AG10803 (cell line): ENCODE results near the gene NDUFS6.
"Not testable (repeated sequence)": the region's sequence is repeated elsewhere in the genome, so short reads cannot be mapped to it uniquely, and the experiment has no call there.

Experiments used
- DNase-seq: peaks from one replicate; pipeline ENCODE4 v3.0.0; 2010; ENCODE audit warnings: low read depth
- H3K4me3 ChIP-seq: 2 replicates; pipeline ENCODE4 v1.5.1; 2011; ENCODE audit warnings: mild to moderate bottlenecking, low read length, control low read depth
- CTCF ChIP-seq: conservative IDR thresholded peaks from 2 replicates; pipeline ENCODE4 v1.5.1; 2011; ENCODE audit warnings: mild to moderate bottlenecking, low read length, control low read depth, inconsistent platforms

NDUFS6 gene

GRCh38 chr5:1836176-1836890 lies 35.1 kb downstream of the NDUFS6 start:
- DNase-seq, result no peak
- no peak overlapping the region for H3K4me3 ChIP-seq
- TF ChIP-seq CTCF, result no peak

GRCh38 chr5:1836891-1837880 lies 36.0 kb downstream of the NDUFS6 start:
- H3K4me3 ChIP-seq, result no peak overlapping the region
- no peak for DNase-seq
- no peak for TF ChIP-seq CTCF

DNA sequence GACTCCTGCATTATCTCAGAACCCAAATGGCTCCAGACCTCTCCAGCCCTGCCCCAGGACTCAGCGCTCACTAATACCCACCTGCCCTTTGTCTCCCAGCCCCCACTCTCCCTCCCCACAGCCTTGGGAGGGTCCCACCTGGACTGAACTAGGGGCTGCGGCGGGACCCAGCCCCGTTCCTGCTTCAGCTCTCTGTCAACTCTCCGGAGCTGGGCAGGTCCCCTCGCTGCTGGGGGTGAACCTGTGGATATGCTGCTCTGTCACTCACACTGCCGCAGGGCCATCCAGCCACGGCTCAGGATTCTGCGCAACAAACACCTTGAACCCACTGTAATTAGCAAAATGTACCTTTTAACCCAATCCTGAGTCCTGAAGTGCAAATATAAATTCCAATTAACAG lies 36.8 kb downstream of the NDUFS6 start:
- DNase-seq, result no peak
- no peak overlapping the region for H3K4me3 ChIP-seq
- no peak for TF ChIP-seq CTCF

DNA sequence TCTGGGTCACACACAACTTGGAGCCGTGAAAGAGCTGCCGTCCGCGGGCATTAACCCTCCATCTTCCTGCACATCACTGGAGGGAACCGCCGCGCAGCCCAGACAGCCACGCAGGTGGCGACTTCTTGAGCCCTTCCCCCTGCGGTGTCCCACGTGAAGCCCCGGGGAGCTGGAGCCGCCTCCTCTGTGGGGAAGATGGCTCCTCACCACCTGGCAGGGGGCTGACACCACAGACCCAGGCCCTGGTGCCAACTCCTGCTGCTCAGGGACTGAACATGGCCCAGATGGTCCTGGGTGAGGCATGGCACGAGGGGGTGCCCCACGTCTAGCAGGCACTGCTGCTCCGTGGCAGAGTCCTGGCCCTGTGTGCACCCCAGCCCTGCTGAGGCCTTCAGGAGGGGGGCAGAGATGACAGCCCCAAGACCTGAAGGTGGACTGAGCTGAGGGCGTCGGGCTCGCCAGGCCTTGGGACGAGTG lies 38.9 kb downstream of the NDUFS6 start:
- H3K4me3 ChIP-seq, result no peak overlapping the region
- DNase-seq, result no peak
- no peak for TF ChIP-seq CTCF

GRCh38 chr5:1840741-1841521 lies 39.7 kb downstream of the NDUFS6 start:
- no peak for TF ChIP-seq CTCF
- no peak overlapping the region for H3K4me3 ChIP-seq
- DNase-seq, result no peak

DNA sequence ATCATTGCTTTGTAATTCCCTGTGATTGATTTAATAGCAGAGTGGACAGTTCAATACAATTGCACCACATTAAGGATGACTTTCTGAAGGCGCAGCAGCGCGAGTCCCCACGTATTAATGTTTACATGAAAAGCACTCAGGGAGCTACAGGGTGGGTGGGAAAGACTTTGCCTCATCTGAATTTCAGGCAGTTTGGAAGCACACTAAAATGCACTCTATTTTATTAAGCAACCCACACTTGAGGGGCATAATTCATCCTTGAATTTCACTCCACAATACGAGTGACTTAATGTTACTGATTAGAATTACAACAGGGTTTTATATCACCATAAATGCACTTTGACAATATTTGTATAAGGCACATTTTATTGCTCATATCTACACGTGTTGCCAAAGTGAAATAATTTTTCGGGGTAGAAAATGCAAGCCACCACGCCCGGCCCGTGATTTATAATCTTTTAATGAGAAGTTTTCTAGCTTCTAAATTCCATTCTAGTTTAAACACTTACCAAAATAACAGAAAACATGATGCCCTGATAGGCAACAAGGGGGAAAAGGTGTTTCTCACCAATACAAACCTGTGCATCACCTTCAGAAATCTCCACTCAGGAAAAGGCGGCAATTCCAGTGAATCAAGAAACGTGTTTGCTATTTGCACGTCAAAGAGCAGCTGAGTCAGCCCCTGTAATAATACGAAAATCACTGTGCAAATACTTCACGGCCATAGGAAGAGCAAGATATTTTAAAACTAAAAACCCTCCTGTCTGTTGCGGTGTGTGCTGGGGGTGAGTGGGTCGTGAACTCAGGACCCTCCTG lies 41.0 kb downstream of the NDUFS6 start:
- TF ChIP-seq CTCF, result no peak
- DNase-seq, result no peak
- H3K4me3 ChIP-seq, result no peak overlapping the region

- not testable (repeated sequence) for DNase-seq, H3K4me3 ChIP-seq
Measured at GRCh38 chr5:1843761-1844160, 42.6 kb downstream of the NDUFS6 start.
